Measurements from ENCODE around the gene PRCD. TPM values are rescaled to one million over a fixed set of nuclear protein-coding genes. Genes with fewer than 3 reads are reported as not detected.

The PRCD gene
- polyA plus RNA-seq, 1 experiment, result 0.21 TPM

DNA sequence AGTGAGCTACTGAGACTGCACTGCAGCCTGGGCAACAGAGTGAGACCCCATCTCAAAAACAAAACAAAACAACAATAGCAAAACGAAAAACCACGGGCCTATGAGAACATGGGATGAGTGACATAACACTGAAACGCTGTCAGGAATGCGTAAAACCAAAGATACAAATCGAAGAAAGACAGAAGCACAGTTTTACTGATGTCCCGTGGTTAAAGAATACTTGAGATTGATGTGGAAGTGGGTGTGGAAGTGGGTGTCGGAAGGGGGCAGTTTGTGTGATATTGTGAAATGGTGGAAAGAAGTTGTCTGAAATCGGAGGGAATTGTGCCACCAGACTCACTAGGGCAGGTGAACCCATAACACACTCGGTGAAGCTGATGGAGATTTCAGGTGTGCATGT lies 36.3 kb downstream of the PRCD start:
- ChIA-PET CTCF (no interaction called here), POLR2A (no interaction called here)
- H3K4me3 ChIP-seq (ENCODE audit: low read depth, low read length), result no peak overlapping the region
- H3K27me3 ChIP-seq (ENCODE audit: control insufficient read depth, insufficient read depth, low read length), result no peaks in the 10 kb centered on the region
- no peak for TF ChIP-seq CTCF (IDR thresholded peaks at IDR 0.05; ENCODE audit: insufficient read depth, low read depth, low read length)
- no peaks in the 10 kb centered on the region for H3K36me3 ChIP-seq (ENCODE audit: control insufficient read depth, insufficient read depth, low read length)
- no peak for DNase-seq (ENCODE audit: low read depth)

DNA sequence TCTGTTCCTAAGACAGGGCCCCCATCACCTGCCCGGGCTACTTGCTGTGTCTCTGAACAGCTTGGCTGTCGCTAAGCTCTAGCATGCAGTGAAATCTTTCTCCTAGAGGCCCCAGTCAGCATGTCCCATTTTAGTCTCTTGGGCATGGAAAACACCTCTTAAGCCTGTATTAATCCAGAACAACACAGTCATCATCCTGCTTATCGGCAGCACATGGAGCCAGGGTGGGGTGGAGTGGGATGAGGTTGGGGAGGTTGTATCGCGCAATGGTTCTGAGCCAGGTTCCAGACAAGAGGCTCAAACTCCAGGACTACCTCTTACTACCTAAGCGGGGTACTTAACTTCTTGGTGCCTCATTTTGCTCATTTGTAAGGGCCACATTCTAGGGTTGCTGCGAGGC lies 38.0 kb downstream of the PRCD start:
- CTCF ChIA-PET, result interaction anchor here (0.9 to 1.3 kb wide), 3 partner anchors 16 to 46 kb away, joined by 3 to 4 read pairs (median 4); no protein-coding TSS in a partner anchor
- TF ChIP-seq CTCF (IDR thresholded peaks at IDR 0.05; ENCODE audit: insufficient read depth, low read depth, low read length), result no peak
- POLR2A ChIA-PET, result interaction anchor here (0.5 kb wide), 1 partner anchor 11 kb away, joined by 3 read pairs; no protein-coding TSS in a partner anchor
- H3K36me3 ChIP-seq (ENCODE audit: control insufficient read depth, insufficient read depth, low read length), result no peaks in the 10 kb centered on the region
- DNase-seq (ENCODE audit: low read depth), result no peak
- no peak overlapping the region for H3K4me3 ChIP-seq (ENCODE audit: low read depth, low read length)
- no peaks in the 10 kb centered on the region for H3K27me3 ChIP-seq (ENCODE audit: control insufficient read depth, insufficient read depth, low read length)

DNA sequence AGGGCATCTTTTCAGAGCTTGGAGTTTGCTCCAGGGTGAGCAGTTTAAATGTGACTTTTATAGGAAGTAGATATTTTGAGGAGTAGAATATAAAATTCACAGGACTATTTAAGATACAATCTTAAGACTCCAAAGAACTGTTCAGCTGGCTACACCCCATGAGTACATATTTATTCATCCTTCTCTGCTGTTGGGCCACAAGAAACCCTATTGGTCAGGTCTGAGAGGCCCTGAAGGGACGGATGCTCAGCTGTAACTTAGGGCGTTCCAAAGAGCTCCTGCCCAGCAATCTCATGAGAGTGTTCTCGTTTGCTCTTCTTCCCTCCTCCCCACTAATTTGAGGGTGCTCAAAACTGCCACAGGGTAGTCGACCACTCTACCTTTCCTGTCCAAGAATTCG lies 38.5 kb downstream of the PRCD start:
- Histone ChIP-seq H3K27me3 (ENCODE audit: control insufficient read depth, insufficient read depth, low read length) (no peaks in the 10 kb centered on the region), H3K4me3 (ENCODE audit: low read depth, low read length) (no peak overlapping the region), H3K36me3 (ENCODE audit: control insufficient read depth, insufficient read depth, low read length) (no peaks in the 10 kb centered on the region)
- POLR2A ChIA-PET, result no interaction called here
- no peak for DNase-seq (ENCODE audit: low read depth)
- CTCF ChIA-PET, result interaction anchor here (0.9 to 1.0 kb wide), 2 partner anchors 15 to 45 kb away, joined by 3 to 4 read pairs; no protein-coding TSS in a partner anchor
- no peak for TF ChIP-seq CTCF (IDR thresholded peaks at IDR 0.05; ENCODE audit: insufficient read depth, low read depth, low read length)

GRCh38 chr17:76579281-76579680 lies 39.4 kb downstream of the PRCD start:
- Histone ChIP-seq H3K36me3 (ENCODE audit: control insufficient read depth, insufficient read depth, low read length) (no peaks in the 10 kb centered on the region), H3K27me3 (ENCODE audit: control insufficient read depth, insufficient read depth, low read length) (no peaks in the 10 kb centered on the region), H3K4me3 (ENCODE audit: low read depth, low read length) (no peak overlapping the region)
- ChIA-PET POLR2A (no interaction called here), CTCF (interaction anchor here (0.9 kb wide), 1 partner anchor 9 kb away, joined by 3 read pairs; no protein-coding TSS in a partner anchor)
- TF ChIP-seq CTCF (IDR thresholded peaks at IDR 0.05; ENCODE audit: insufficient read depth, low read depth, low read length), result no peak
- no peak for DNase-seq (ENCODE audit: low read depth)

DNA sequence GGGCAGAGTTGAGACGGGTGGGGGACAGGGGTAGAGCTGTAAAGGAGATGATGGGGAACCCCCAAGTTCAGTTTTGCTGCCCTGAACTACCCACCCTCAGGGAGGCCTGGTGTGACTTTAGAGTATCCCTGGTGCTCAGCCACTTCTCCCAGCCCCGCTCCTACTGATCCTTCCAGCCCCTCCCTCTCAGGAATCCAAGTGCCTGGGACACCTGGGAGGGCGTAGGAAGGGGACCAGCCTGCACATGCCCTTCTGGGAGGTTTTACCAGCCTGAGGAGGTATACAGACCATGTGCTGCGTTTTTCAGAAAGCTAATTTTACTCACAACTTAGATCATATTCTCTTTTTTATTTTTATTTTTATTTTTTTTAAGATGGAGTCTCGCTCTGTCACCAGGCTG lies 41.7 kb downstream of the PRCD start:
- no peak for DNase-seq (ENCODE audit: low read depth)
- Histone ChIP-seq H3K27me3 (ENCODE audit: control insufficient read depth, insufficient read depth, low read length) (peaks cover 3% of the 10 kb centered on the region), H3K36me3 (ENCODE audit: control insufficient read depth, insufficient read depth, low read length) (no peaks in the 10 kb centered on the region), H3K4me3 (ENCODE audit: low read depth, low read length) (no peak overlapping the region)
- POLR2A ChIA-PET, result no interaction called here
- CTCF ChIA-PET, result interaction anchor here (0.6 to 0.9 kb wide), 2 partner anchors 8 to 24 kb away, joined by 3 to 5 read pairs; no protein-coding TSS in a partner anchor
- no peak for TF ChIP-seq CTCF (IDR thresholded peaks at IDR 0.05; ENCODE audit: insufficient read depth, low read depth, low read length)
